Heart left ventricle (tissue), 16 donors: ENCODE results near the gene TSC2. TPM values are rescaled to one million over a fixed set of nuclear protein-coding genes. Genes with fewer than 3 reads are reported as not detected.
"Not testable (repeated sequence)": the region's sequence is repeated elsewhere in the genome, so short reads cannot be mapped to it uniquely, and the experiment has no call there.

Experiments
- ATAC-seq, 4 donors: fragments of 200-7000 bp; cut with Tn5 transposase; one replicate each; pipeline ENCODE4 v1.9.1; 2020 to 2022; ENCODE audit warnings: moderate library complexity in 4 of 4, mild to moderate bottlenecking in 3 of 4, moderate number of reproducible peaks in 1 of 4
- DNase-seq, 5 donors: peaks; one replicate each; pipeline ENCODE4 v3.0.0-alpha.2; 2020
- H3K27ac ChIP-seq, 12 donors: fragments of 200-600 bp; sonication (generic) in 4 of 12; one replicate each; pipeline versions ENCODE4 v1.5.0 to v1.8.0; 2016 to 2022; ENCODE audit warnings: mild to moderate bottlenecking in 2 of 12
- H3K27me3 ChIP-seq, 9 donors: fragments of 200-600 bp; sonication (generic) in 2 of 9; one replicate each; pipeline versions ENCODE4 v1.5.1 to v1.8.0; 2016 to 2022; ENCODE audit warnings: mild to moderate bottlenecking in 3 of 9
- H3K36me3 ChIP-seq, 9 donors: fragments of 200-600 bp; sonication (generic) in 2 of 9; one replicate each; pipeline versions ENCODE4 v1.5.0 to v1.8.0; 2018 to 2022; ENCODE audit warnings: mild to moderate bottlenecking in 2 of 9
- H3K4me1 ChIP-seq, 12 donors: fragments of 200-600 bp; sonication (generic) in 4 of 12; one replicate each; pipeline versions ENCODE4 v1.5.0 to v1.8.0; 2016 to 2022; ENCODE audit warnings: mild to moderate bottlenecking in 3 of 12
- H3K4me3 ChIP-seq, 12 donors: fragments of 200-600 bp; sonication (generic) in 4 of 12; one replicate each; pipeline versions ENCODE4 v1.5.0 to v1.8.0; 2017 to 2022; ENCODE audit warnings: mild to moderate bottlenecking in 9 of 12, moderate library complexity in 4 of 12
- H3K9me3 ChIP-seq, 12 donors: fragments of 200-600 bp; sonication (generic) in 4 of 12; one replicate each; pipeline versions ENCODE4 v1.5.0 to v1.8.0; 2016 to 2022; ENCODE audit warnings: mild to moderate bottlenecking in 1 of 12
- CTCF ChIP-seq, 12 donors: fragments of 200-600 bp; sonication (generic) in 4 of 12; IDR thresholded peaks; one replicate each; pipeline versions ENCODE4 v1.5.0 to v1.8.0; 2018 to 2022; ENCODE audit warnings: antibody characterized with exemption in 12 of 12, mild to moderate bottlenecking in 5 of 12
- POLR2A ChIP-seq, 2 donors: fragments of 450-650 bp; IDR thresholded peaks; one replicate each; pipeline ENCODE4 v1.6.1; 2017; ENCODE audit warnings: antibody characterized with exemption in 2 of 2, mild to moderate bottlenecking in 2 of 2, moderate library complexity in 2 of 2
- WGBS, 4 donors: extraction: QIAGEN DNeasy Blood & Tissue Kit in 2 of 4; methylation state at CpG; one replicate each; pipeline versions ENCODE4 v1.1.5 to v1.1.7; 2013 to 2018; 5-methylcytosine and 5-hydroxymethylcytosine counted together
- intact Hi-C, 10 donors: fragments of 100-400 bp; cut with DNase I; formaldehyde crosslinking; loops; one replicate each; pipeline versions ENCODE4 v1.11.1 to v1.14.2; 2022
- polyA plus RNA-seq, 2 donors: library from polyadenylated mRNA; stranded (reverse); fragments of 200-250 nt; gene quantifications; one replicate each; pipeline ENCODE4 v1.2.3, GENCODE V29; 2013
- total RNA-seq, 9 donors: library from RNA; depleted of rRNA in 2 of 9; stranded (reverse); fragments of >200 nt in 2 of 9; fragmentation: NEBNext Ultra II Directional in 3 of 9; extraction: Animal tissue kit (Norgen Biotek cat#: 25700) in 3 of 9; gene quantifications; one replicate each; pipeline versions ENCODE4 v1.1.0 to v1.2.4, GENCODE V29; 2016 to 2023
- donor health status: ischemic (EF 13 %, LVEDD 7.1; RV severe dilation, severe dysfunction).
- donor health status: healthy with polysubstance abuse.
- donor health status: DM: no; HTN: yes; CAD: no.
- donor health status: DM: no; HTN: no; CAD: no.
- donor health status: ischemic (EF 25% LVEDD 6.9; RV normal size, moderate dysfunction).
- donor health status: ischemic (EF 25% LVEDD 5.7; RV mildly dilated, moderate dysfunction).
- donor health status: healthy.
- donor health status: DM: yes; HTN: yes; CAD: no.
- donor health status: ischemic (EF 35%, LVEDD 5.7; RV mildly dilated, moderate dysfunction).
- donor health status: nonischemic (EF 11% LVEDD 7.7; RV severe dilation, severe dysfunction).
- donor health status: DM: yes; HTN: yes; CAD: no.
- donor health status: PGD.
- donor health status: ischemic (EF 29% LVEDD 5.4; RV normal size, mild dysfunction).
- donor health status: nonischemic (EF 23%, LVEDD 6.1; RV moderate dilation, normal function).

TSC2 gene
- total and polyA plus RNA-seq, 11 donors, result 33.3 to 94.5 (median 67.7) TPM

- Histone ChIP-seq H3K9me3 (no peaks in the 10 kb centered on the region), H3K27me3 (no peaks in the 10 kb centered on the region), H3K4me1 (peaks cover 8 to 75% (median 57%) of the 10 kb centered on the region in 12 donors), H3K4me3 (peak overlapping the region in 5 of 12 donors; percentile 6 to 39 (median 35)), H3K36me3 (peaks cover 0 to 6% (median 0%) of the 10 kb centered on the region in 9 donors), H3K27ac (peak overlapping the region in 11 of 12 donors; percentile 59 to 100 (median 98))
- WGBS, 4 donors, result 30 to 52% (median 43%) methylated on average over 10 to 19 of the region's 19 CpGs
- no peak for TF ChIP-seq CTCF (IDR thresholded peaks at IDR 0.05)
- no peak for TF ChIP-seq POLR2A (IDR thresholded peaks at IDR 0.05)
- ATAC-seq, result peak; percentile 4 to 23 (median 22)
- intact Hi-C loops, result loop anchor here in 1 of 10 donors (2.0 kb wide), 1 partner anchor 19 kb away; no protein-coding TSS in a partner anchor
- DNase-seq, result peak in 4 of 5 donors; percentile 52 to 75 (median 65)
Observed at GRCh38 chr16:2121853-2122252, 74.1 kb downstream of the TSC2 start.

GRCh38 chr16:2122429-2122828, 74.6 kb downstream of the TSC2 start:
- DNase-seq, result no peak
- peak overlapping the region in 11 of 12 donors; percentile 38 to 100 (median 98) for H3K27ac ChIP-seq
- peaks cover 0 to 1% (median 0%) of the 10 kb centered on the region in 9 donors for H3K36me3 ChIP-seq
- H3K27me3 ChIP-seq, result no peaks in the 10 kb centered on the region
- H3K4me1 ChIP-seq, result peaks cover 12 to 75% (median 57%) of the 10 kb centered on the region in 12 donors
- intact Hi-C loops, result no loop called here
- H3K4me3 ChIP-seq, result peak overlapping the region in 6 of 12 donors; percentile 6 to 39 (median 25)
- 58 to 76% (median 71%) methylated on average over 11 to 17 of the region's 17 CpGs for WGBS, 4 donors
- TF ChIP-seq CTCF (IDR thresholded peaks at IDR 0.05) (no peak), POLR2A (IDR thresholded peaks at IDR 0.05) (no peak)
- no peaks in the 10 kb centered on the region for H3K9me3 ChIP-seq
- no peak for ATAC-seq

- 42 to 55% (median 45%) methylated on average over 8 to 21 of the region's 26 CpGs for WGBS, 4 donors
- intact Hi-C loops, H3K27me3 ChIP-seq, H3K36me3 ChIP-seq, H3K9me3 ChIP-seq, DNase-seq: not testable (repeated sequence)
- Histone ChIP-seq H3K4me1 (peaks cover 12 to 75% (median 59%) of the 10 kb centered on the region in 12 donors), H3K27ac (peak overlapping the region; percentile 20 to 100 (median 98)), H3K4me3 (peak overlapping the region in 7 of 12 donors; percentile 6 to 59 (median 15))
- peak in 2 of 4 donors; percentile 3 to 16 for ATAC-seq
Observed at GRCh38 chr16:2122934-2123683, 75.3 kb downstream of the TSC2 start.

- H3K9me3 ChIP-seq, DNase-seq, H3K36me3 ChIP-seq, H3K27me3 ChIP-seq, intact Hi-C loops: not testable (repeated sequence)
- 0 to 59% (median 32%) methylated on average over 2 to 25 of the region's 27 CpGs for WGBS, 4 donors
- Histone ChIP-seq H3K4me3 (peak overlapping the region; percentile 18 to 59 (median 46)), H3K4me1 (peaks cover 12 to 81% (median 65%) of the 10 kb centered on the region in 12 donors), H3K27ac (peak overlapping the region; percentile 90 to 100 (median 98))
- ATAC-seq, result peak in 3 of 4 donors; percentile 1 to 9 (median 4)
Observed at GRCh38 chr16:2123706-2124376, 76.1 kb downstream of the TSC2 start.

GRCh38 chr16:2124377-2124693, 76.5 kb downstream of the TSC2 start:
- ATAC-seq, result peak in 3 of 4 donors; percentile 0 to 1 (median 0)
- H3K36me3 ChIP-seq, H3K9me3 ChIP-seq, intact Hi-C loops, DNase-seq, H3K27me3 ChIP-seq: not testable (repeated sequence)
- H3K4me3 ChIP-seq, result peak overlapping the region; percentile 18 to 59 (median 46)
- peaks cover 12 to 83% (median 66%) of the 10 kb centered on the region in 12 donors for H3K4me1 ChIP-seq
- H3K27ac ChIP-seq, result peak overlapping the region; percentile 90 to 100 (median 98)
- 5 to 12% (median 7%) methylated on average over 6 to 11 of the region's 11 CpGs for WGBS, 4 donors
